ENCODE data around the gene CLCC1.
A peak's percentile ranks its signal among the peaks of the same experiment; 100 is the strongest.

The CLCC1 gene

DNA sequence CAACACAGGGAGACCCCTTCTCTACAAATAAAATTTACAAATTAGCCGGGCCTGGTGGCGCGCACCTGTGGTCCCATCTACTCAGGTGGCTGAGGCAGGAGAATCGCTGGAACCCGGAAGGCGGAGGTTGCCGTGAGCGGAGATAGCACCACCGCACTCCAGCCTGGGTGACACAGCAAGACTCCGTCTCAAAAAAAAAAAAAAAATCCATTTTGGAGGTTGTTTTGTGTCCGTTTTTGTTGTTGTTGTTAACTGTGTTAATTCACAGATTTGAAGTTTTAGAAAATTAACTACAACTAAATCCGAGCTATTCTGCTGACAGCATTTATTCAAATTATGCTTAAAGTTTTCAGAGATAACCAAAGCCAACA lies 618 bp downstream of the CLCC1 start:
- DNase-seq (ENCODE audit: low read depth), result peak; percentile 40
- TF ChIP-seq, protein P1, sequence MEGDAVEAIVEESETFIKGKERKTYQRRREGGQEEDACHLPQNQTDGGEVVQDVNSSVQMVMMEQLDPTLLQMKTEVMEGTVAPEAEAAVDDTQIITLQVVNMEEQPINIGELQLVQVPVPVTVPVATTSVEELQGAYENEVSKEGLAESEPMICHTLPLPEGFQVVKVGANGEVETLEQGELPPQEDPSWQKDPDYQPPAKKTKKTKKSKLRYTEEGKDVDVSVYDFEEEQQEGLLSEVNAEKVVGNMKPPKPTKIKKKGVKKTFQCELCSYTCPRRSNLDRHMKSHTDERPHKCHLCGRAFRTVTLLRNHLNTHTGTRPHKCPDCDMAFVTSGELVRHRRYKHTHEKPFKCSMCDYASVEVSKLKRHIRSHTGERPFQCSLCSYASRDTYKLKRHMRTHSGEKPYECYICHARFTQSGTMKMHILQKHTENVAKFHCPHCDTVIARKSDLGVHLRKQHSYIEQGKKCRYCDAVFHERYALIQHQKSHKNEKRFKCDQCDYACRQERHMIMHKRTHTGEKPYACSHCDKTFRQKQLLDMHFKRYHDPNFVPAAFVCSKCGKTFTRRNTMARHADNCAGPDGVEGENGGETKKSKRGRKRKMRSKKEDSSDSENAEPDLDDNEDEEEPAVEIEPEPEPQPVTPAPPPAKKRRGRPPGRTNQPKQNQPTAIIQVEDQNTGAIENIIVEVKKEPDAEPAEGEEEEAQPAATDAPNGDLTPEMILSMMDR (IDR thresholded peaks at IDR 0.05; ENCODE audit: insufficient read depth, low read depth, low read length, missing control alignments), result no peak

DNA sequence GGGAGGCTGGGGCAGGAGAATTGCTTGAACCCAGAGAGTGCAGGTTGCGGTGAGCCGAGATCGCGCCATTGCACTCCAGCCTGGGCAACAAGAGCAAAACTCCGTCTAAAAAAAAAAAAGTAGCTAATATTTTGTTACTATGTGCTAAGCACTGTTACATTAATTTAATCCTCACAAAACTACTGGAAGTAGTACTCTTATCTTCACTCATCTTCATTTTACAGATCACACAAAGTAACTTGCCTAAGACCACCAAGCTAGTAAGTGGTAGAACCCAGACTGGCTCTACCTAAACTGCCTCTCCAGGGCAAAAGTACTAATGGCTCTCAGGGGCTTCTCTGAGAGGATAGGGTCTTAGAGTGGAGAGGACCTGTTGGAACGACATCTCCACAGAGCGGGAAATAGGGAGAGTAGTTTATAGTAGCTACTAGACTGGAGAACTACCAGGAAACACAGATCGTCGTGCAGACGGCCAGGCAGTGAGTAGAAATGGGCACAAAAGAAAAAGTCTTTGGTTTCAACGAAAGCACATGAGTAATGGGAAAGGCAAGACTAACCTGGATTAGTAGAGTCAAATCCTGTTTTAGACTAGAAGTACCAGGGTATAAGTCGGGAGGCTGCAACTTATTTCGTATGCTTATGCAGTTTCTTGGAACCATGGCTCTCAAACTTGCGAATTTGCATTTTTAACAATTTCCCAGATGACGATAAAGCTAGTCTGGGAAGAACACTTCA lies 1.4 kb downstream of the CLCC1 start:
- no peak for DNase-seq (ENCODE audit: low read depth)
- TF ChIP-seq, protein P1 (IDR thresholded peaks at IDR 0.05; ENCODE audit: insufficient read depth, low read depth, low read length, missing control alignments), result no peak
- peak overlapping the region; percentile 69 for H3K4me3 ChIP-seq (ENCODE audit: low read length)

More for the DNA sequence above, 618 bp downstream of the CLCC1 start:
- H3K4me3 ChIP-seq (ENCODE audit: low read length), result peak overlapping the region; percentile 69

DNA sequence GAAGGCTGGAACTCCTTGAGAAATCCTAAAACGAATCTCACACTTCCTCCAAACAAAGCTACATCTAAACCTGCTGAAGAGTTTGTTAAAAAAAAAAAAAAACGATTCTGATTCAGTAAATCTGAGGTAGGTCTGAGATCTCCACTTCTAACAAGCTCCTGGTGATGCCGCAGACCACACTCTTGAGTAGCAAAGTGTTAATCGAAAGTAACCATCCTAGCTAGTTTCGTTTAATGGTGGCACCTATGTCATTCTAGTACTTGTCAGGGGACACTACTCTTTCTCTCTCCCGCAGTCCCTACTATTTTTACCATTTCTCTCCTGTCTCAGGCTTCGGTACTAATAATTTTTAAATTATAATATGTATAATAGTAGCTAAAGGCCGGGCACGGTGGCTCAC lies 2.1 kb downstream of the CLCC1 start:
- DNase-seq (ENCODE audit: low read depth), result no peak
- TF ChIP-seq, protein P1 (IDR thresholded peaks at IDR 0.05; ENCODE audit: insufficient read depth, low read depth, low read length, missing control alignments), result no peak
- H3K4me3 ChIP-seq (ENCODE audit: low read length), result no peak overlapping the region

DNA sequence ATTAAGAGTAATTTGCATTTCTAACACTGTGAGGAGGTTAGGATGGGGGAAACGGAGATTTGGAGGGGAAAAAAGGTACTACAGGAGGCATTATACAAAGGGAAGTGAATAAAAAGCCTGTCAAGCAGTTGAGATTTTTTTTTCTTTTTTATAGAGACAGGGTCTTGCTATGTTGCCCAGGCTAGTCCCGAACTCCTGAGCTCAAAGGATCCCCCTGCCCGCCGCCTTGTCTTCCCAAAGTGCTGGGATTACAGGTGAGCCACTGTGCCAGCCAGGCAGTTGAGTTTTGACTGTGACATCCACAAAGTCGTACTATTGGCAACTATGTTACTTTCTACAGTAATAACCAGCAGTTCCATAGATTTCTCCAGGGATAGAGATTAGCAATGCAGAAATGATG lies 2.6 kb downstream of the CLCC1 start:
- TF ChIP-seq, protein P1 (IDR thresholded peaks at IDR 0.05; ENCODE audit: insufficient read depth, low read depth, low read length, missing control alignments), result no peak
- H3K4me3 ChIP-seq (ENCODE audit: low read length), result no peak overlapping the region
- DNase-seq (ENCODE audit: low read depth), result no peak

DNA sequence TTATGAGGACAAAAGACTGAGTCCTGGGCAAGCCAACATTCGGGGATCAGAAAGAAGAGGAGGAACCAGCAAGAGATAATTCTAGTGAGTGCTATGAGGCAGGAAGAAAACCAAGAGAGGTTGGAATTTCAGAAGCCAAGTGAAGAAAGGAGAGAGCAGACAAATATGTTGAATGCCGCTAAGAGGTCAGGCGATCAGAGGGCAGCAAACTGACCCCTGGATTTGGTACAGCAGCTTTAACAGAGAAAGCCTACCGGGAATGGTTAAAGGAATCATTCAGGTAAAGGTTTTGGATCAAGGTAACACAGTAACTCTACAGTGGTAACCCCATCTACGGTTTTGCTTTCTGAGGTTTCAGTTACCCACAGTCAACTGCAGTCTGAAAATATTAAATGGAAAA lies 5.4 kb downstream of the CLCC1 start:
- H3K4me3 ChIP-seq (ENCODE audit: low read length), result no peak overlapping the region
- TF ChIP-seq, protein P1 (IDR thresholded peaks at IDR 0.05; ENCODE audit: insufficient read depth, low read depth, low read length, missing control alignments), result no peak
- DNase-seq (ENCODE audit: low read depth), result no peak

DNA sequence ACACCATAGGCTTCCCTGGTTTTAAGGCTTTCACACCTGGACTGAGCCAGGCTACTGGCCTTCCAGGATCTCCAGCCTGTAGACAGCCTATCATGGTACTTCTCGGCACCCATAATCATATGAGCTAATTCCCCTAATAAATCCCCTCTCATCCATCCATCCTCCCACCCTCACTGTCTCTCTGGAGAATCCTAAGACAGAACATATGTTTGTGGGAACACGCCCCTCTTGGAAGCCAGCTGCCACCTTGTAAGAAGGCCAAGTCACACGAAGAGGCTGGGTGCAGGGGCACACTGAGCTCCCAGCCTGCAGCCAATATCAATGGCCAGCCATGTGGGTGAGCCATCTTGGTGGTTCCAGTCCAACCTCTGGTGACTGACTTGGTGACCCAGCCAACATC lies 7.4 kb downstream of the CLCC1 start:
- DNase-seq (ENCODE audit: low read depth), result no peak
- TF ChIP-seq, protein P1 (IDR thresholded peaks at IDR 0.05; ENCODE audit: insufficient read depth, low read depth, low read length, missing control alignments), result no peak
- no peak overlapping the region for H3K4me3 ChIP-seq (ENCODE audit: low read length)

DNA sequence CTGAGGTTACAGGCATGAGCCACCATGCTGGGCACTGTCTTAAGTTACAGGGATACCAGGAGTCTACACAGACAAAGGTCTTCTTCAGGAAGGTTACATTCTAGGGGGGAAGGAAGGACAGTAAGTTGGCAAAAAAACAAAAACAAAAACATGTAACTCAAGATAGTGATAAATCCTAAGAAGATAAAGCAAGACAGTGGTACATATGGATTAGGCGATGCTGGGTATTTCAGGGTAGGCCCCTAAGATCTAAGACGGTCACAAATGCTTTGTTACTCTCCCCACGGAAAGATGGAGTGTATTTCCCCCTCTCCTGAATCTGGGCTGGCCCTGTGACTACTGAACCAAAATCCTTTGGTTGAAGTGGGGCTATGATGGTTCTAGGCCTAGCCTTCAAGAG lies 8.2 kb downstream of the CLCC1 start:
- no peak overlapping the region for H3K4me3 ChIP-seq (ENCODE audit: low read length)
- DNase-seq (ENCODE audit: low read depth), result no peak
- TF ChIP-seq, protein P1 (IDR thresholded peaks at IDR 0.05; ENCODE audit: insufficient read depth, low read depth, low read length, missing control alignments), result no peak

Measured in epithelial cell of esophagus (primary cell).